HFFc6 (cell line): Measurements from ENCODE around the gene TFCP2L1. TPM values are rescaled to one million over a fixed set of nuclear protein-coding genes. Genes with fewer than 3 reads are reported as not detected.

Source experiments
- DNase-seq: peaks from one replicate; pipeline ENCODE4 v3.0.0-alpha.2; 2018
- H3K27ac Mint-ChIP-seq: 2 replicates; pipeline ENCODE4 v1.8.0; 2020; ENCODE audit warnings: mild to moderate bottlenecking, mixed read lengths
- H3K27me3 Mint-ChIP-seq: 2 replicates; pipeline ENCODE4 v1.8.0; 2021; ENCODE audit warnings: mild to moderate bottlenecking, moderate library complexity, mixed read lengths; ENCODE audit not compliant: insufficient read depth
- H3K36me3 Mint-ChIP-seq: 2 replicates; pipeline ENCODE4 v1.8.0; 2021; ENCODE audit warnings: low read depth, mixed read lengths
- H3K4me1 Mint-ChIP-seq: 2 replicates; pipeline ENCODE4 v1.8.0; 2020; ENCODE audit warnings: low read depth, mixed read lengths
- H3K4me3 Mint-ChIP-seq: 2 replicates; pipeline ENCODE4 v1.8.0; 2020; ENCODE audit warnings: mild to moderate bottlenecking, moderate library complexity, mixed read lengths
- H3K9me3 Mint-ChIP-seq: 2 replicates; pipeline ENCODE4 v1.8.0; 2020; ENCODE audit warnings: mild to moderate bottlenecking, mixed read lengths
- CTCF ChIP-seq: fragments of 200-600 bp; sonication (generic); IDR thresholded peaks from 2 replicates; pipeline ENCODE4 v1.5.0; 2021; ENCODE audit warnings: antibody characterized with exemption, mild to moderate bottlenecking
- total RNA-seq, 6 experiments: library from RNA; stranded (reverse); fragmentation: NEBNext Ultra II Directional; extraction: Animal tissue kit (Norgen Biotek cat#: 25700); gene quantifications; 2 replicates in 1 of 6; 3 replicates in 5 of 6; pipeline ENCODE4 v1.2.3, GENCODE V29; 2021

Gene TFCP2L1
- total RNA-seq, 6 experiments from 2014 or later, result 0.03 TPM; not detected in 5

- Mint-ChIP-seq H3K36me3 (no peaks in the 10 kb centered on the region), H3K4me3 (no peak overlapping the region), H3K27me3 (peaks cover 66% of the 10 kb centered on the region), H3K4me1 (no peaks in the 10 kb centered on the region), H3K27ac (no peak overlapping the region), H3K9me3 (no peaks in the 10 kb centered on the region)
- DNase-seq, result no peak
- TF ChIP-seq CTCF, result no peak
Observed at GRCh38 chr2:121242976-121243375, 42.0 kb downstream of the TFCP2L1 start.

GRCh38 chr2:121242175-121242875 is 42.7 kb downstream of the TFCP2L1 start:
- Mint-ChIP-seq H3K36me3 (no peaks in the 10 kb centered on the region), H3K4me3 (no peak overlapping the region), H3K27ac (no peak overlapping the region), H3K27me3 (peaks cover 66% of the 10 kb centered on the region), H3K4me1 (no peaks in the 10 kb centered on the region), H3K9me3 (no peaks in the 10 kb centered on the region)
- no peak for TF ChIP-seq CTCF
- DNase-seq, result no peak

GRCh38 chr2:121241466-121241865 is 43.5 kb downstream of the TFCP2L1 start:
- Mint-ChIP-seq H3K9me3 (no peaks in the 10 kb centered on the region), H3K27me3 (peaks cover 65% of the 10 kb centered on the region), H3K27ac (no peak overlapping the region), H3K36me3 (no peaks in the 10 kb centered on the region), H3K4me1 (no peaks in the 10 kb centered on the region), H3K4me3 (no peak overlapping the region)
- no peak for TF ChIP-seq CTCF
- no peak for DNase-seq

- Mint-ChIP-seq H3K9me3 (no peaks in the 10 kb centered on the region), H3K27ac (no peak overlapping the region), H3K27me3 (peaks cover 68% of the 10 kb centered on the region), H3K4me3 (no peak overlapping the region), H3K4me1 (no peaks in the 10 kb centered on the region), H3K36me3 (no peaks in the 10 kb centered on the region)
- TF ChIP-seq CTCF, result no peak
- no peak for DNase-seq
Observed at GRCh38 chr2:121240436-121240835, 44.6 kb downstream of the TFCP2L1 start.

GRCh38 chr2:121239969-121240368 is 45.0 kb downstream of the TFCP2L1 start:
- Mint-ChIP-seq H3K36me3 (no peaks in the 10 kb centered on the region), H3K4me1 (no peaks in the 10 kb centered on the region), H3K4me3 (no peak overlapping the region; the same call in 1 of the 2 replicates), H3K27ac (no peak overlapping the region), H3K9me3 (no peaks in the 10 kb centered on the region), H3K27me3 (peaks cover 66% of the 10 kb centered on the region)
- TF ChIP-seq CTCF, result no peak
- no peak for DNase-seq
